ENCODE measurements around the gene ZNF581. TPM values are rescaled to one million over a fixed set of nuclear protein-coding genes. Genes with fewer than 3 reads are reported as not detected.

Gene ZNF581
- total RNA-seq, 1 donor from 2014 or later = 6.5 TPM

DNA sequence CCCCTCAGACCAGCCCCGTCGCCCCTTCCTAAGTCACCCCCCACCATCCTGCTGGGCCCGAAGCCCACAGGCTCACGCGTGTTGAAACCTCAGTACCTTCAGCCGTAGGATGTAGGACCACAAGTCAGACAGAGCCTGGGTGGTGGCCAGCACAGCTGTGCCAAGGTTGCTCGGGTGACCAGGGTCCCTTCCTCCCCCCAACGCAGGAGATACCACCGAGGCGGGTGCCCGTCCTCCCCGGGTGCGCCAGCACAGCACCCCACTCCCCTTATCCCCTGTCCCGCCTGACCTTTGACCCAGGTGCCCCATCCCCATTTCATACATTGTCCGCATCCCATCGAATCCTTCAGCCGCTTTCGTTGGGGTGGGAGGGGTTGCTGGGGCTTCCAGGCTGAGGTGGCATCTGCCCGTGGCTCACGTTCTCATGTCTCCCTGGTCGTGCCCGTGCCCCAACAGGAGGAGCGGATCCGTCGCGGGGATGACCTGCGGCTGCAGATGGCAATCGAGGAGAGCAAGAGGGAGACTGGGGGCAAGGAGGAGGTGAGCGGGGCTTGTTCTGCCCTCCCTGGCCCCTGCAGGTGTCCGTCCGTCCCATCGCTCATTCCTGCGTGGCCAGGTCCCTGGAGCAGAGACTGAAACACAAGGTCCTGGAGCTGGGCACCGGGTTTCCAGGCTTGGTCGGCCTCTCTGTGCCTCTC is 46.1 kb downstream of the ZNF581 start:
- no peak for FAIRE-seq
- peak in 1 of 2 donors; percentile 21 for DNase-seq (ENCODE audit: low spot score in 2 of 2)

GRCh38 chr19:55690109-55690768 is 46.8 kb downstream of the ZNF581 start:
- DNase-seq (ENCODE audit: low spot score in 2 of 2) (no peak), FAIRE-seq (no peak)

DNA sequence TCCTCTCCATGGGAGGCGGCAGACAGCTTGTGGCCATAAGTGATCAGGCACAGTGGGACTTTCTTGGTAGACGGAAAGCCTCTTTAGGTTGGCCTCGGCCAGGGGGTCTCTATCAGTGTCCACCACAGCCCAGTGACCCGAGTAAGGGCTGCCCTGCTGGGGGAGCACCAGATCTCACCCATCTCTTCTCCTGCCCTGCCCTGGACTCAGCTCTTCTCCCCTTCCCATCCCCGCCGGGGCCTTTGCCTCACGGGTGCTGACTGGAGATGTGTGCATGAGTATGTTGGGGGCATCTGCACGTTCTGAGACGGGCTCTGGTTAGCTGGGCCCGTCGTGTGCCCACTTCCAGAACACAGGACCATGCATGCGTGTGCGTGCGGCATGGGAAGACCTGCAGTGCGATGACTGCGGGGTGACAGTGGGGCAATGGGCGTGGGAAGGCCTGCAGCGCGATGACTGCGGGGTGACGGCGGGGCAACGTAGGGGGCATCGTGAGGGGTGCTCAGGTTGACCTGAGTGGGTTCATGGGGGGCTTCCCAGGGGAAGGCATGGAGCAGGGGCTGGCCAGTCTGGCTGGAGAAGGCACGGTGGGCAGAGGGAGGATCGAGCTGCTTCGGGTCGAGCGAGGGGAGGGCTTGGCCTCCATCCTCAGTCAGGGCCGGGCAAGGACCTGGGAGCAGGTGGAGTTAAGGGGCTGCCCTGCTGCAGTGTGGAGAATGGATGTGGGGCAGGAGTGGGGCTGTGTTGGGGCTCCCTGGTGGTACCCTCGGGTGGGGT is 47.5 kb downstream of the ZNF581 start:
- FAIRE-seq (no peak), DNase-seq (ENCODE audit: low spot score in 2 of 2) (peak in 1 of 2 donors; percentile 22)

DNA sequence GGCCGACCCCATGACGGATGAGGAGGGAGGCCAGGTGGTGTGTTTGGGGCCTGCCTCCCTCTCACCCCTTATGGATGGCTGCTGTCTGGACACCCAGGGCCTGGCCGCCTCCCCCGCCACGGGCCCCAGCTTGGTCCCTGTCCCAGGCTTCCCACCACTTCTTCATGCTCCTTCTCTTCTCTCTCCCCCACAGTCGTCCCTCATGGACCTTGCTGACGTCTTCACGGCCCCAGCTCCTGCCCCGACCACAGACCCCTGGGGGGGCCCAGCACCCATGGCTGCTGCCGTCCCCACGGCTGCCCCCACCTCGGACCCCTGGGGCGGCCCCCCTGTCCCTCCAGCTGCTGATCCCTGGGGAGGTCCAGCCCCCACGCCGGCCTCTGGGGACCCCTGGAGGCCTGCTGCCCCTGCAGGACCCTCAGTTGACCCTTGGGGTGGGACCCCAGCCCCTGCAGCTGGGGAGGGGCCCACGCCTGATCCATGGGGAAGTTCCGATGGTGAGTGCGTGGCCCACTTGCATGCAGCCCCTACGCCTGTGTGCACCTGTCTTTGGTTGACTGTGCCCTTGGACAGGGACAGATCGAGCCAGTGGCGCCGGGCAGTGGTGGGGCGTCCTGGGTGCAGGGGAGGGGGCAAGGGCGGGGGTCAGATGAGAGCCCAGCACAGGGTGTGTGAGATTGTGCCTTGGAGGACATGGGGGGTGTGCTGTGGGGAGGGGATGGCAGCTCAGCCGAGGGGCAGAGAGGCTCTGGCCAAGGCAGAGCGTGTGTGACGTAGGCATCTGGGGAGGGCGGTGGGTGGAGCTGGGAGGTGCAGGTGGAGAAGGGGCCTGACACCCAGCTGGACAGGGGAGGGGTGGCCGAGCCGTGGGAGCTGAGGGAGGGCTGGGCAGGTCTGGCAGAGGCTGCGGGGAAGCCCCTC is 48.4 kb downstream of the ZNF581 start:
- FAIRE-seq = no peak

GRCh38 chr19:55692681-55693081 is 49.2 kb downstream of the ZNF581 start:
- DNase-seq (ENCODE audit: low spot score in 2 of 2) (peak in 1 of 2 donors; percentile 18), FAIRE-seq (no peak)

More for the DNA sequence above, 48.4 kb downstream of the ZNF581 start:
- no peak for DNase-seq (ENCODE audit: low spot score in 2 of 2)

GRCh38 chr19:55693336-55693974 is 50.0 kb downstream of the ZNF581 start:
- no peak for FAIRE-seq
- DNase-seq (ENCODE audit: low spot score in 2 of 2) = peak in 1 of 2 donors; percentile 58

- no peak for DNase-seq (ENCODE audit: low spot score in 2 of 2)
- no peak for FAIRE-seq
Measured at GRCh38 chr19:55694241-55694655, 50.8 kb downstream of the ZNF581 start.

DNA sequence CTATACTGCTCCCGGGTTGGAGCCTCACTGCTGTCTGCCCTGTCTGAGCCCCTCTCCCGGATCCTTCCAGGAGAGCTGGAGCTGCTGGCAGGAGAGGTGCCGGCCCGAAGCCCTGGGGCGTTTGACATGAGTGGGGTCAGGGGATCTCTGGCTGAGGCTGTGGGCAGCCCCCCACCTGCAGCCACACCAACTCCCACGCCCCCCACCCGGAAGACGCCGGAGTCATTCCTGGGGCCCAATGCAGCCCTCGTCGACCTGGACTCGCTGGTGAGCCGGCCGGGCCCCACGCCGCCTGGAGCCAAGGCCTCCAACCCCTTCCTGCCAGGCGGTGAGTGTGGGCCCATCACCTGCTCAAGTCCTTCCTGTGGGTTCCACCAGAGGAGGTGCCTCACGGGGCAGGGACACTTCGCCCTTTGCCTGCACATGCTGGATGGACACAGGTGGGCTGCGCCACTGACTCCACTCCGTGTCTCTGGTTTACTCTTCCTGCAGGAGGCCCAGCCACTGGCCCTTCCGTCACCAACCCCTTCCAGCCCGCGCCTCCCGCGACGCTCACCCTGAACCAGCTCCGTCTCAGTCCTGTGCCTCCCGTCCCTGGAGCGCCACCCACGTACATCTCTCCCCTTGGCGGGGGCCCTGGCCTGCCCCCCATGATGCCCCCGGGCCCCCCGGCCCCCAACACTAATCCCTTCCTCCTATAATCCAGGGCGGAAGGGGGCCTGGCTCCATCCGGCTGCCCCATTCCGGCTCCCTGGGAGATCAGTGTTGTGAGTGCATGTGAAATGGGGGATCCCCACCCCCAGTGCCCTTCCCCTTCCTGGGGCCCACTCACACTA is 51.4 kb downstream of the ZNF581 start:
- no peak for FAIRE-seq
- DNase-seq (ENCODE audit: low spot score in 2 of 2) = no peak

Other genes with a start within 250 kb of the ZNF581 start
- 28.9 TPM for gene UBE2S, start 235.9 kb upstream of the ZNF581 start, total RNA-seq
- 4.5 TPM for gene SHISA7, start 200.3 kb upstream of the ZNF581 start, total RNA-seq
- gene ISOC2, start 182.0 kb upstream of the ZNF581 start, total RNA-seq = 12.2 TPM
- not detected for gene C19orf85, start 178.9 kb upstream of the ZNF581 start, total RNA-seq
- gene ZNF628, start 167.0 kb upstream of the ZNF581 start, total RNA-seq = 0.41 TPM
- gene NAT14, start 158.5 kb upstream of the ZNF581 start, total RNA-seq = 18.8 TPM
- gene SSC5D, start 155.2 kb upstream of the ZNF581 start, total RNA-seq = under 0.01 TPM
- gene SBK2, start 106.5 kb upstream of the ZNF581 start, total RNA-seq = 0.41 TPM
- not detected for gene SBK3, start 98.1 kb upstream of the ZNF581 start, total RNA-seq
- 3.7 TPM for gene ZNF579, start 62.8 kb upstream of the ZNF581 start, total RNA-seq
- gene FIZ1, start 44.1 kb upstream of the ZNF581 start, total RNA-seq = 3.3 TPM
- gene ZNF524, start 43.4 kb upstream of the ZNF581 start, total RNA-seq = 2.9 TPM
- 1.2 TPM for gene ZNF865, start 38.0 kb upstream of the ZNF581 start, total RNA-seq
- 4.5 TPM for gene ZNF784, start 19.1 kb upstream of the ZNF581 start, total RNA-seq
- gene ZNF580, start 2.6 kb upstream of the ZNF581 start, total RNA-seq = 2.4 TPM
- 9.4 TPM for gene CCDC106, start 4.6 kb downstream of the ZNF581 start, total RNA-seq
- 70.1 TPM for gene U2AF2, start 11.4 kb downstream of the ZNF581 start, total RNA-seq
- gene EPN1, start 31.6 kb downstream of the ZNF581 start, total RNA-seq = 16.7 TPM
- gene NLRP9, start 94.8 kb downstream of the ZNF581 start, total RNA-seq = not detected
- gene RFPL4A, start 115.4 kb downstream of the ZNF581 start, total RNA-seq = not detected
- not detected for gene RFPL4AL1, start 125.5 kb downstream of the ZNF581 start, total RNA-seq
- gene NLRP11, start 188.3 kb downstream of the ZNF581 start, total RNA-seq = not detected
- not detected for gene NLRP4, start 192.9 kb downstream of the ZNF581 start, total RNA-seq

All from frontal cortex (tissue), 4 donors.